Breast epithelium (tissue), 3 donors: ENCODE results near the gene AK1.

Experiments used
- CTCF ChIP-seq, 3 donors: fragments of 450-650 bp; IDR thresholded peaks; one replicate each; pipeline ENCODE4 v1.5.1; 2016 to 2017; ENCODE audit warnings: antibody characterized with exemption in 3 of 3, mild to moderate bottlenecking in 3 of 3, moderate library complexity in 3 of 3
- POLR2A ChIP-seq: fragments of 450-650 bp; IDR thresholded peaks from one replicate; pipeline ENCODE4 v1.6.1; 2016; ENCODE audit warnings: antibody characterized with exemption, mild to moderate bottlenecking, moderate library complexity

- no peak for TF ChIP-seq CTCF (IDR thresholded peaks at IDR 0.05)
- no peak for TF ChIP-seq POLR2A
Observed at GRCh38 chr9:127909839-127910273, 32.4 kb upstream of the AK1 start.
